Loucy (cell line): ENCODE measurements around the gene CCPG1.
A peak's percentile ranks its signal among the peaks of the same experiment; 100 is the strongest.
"Not testable (repeated sequence)": the region's sequence is repeated elsewhere in the genome, so short reads cannot be mapped to it uniquely, and the experiment has no call there.

Experiments used
- H2AFZ ChIP-seq: fragments of 200-600 bp; sonication (generic); 2 replicates; pipeline ENCODE4 v1.6.0; 2016; ENCODE audit warnings: antibody characterized with exemption, mild to moderate bottlenecking, low read length, moderate library complexity
- H3F3A ChIP-seq: fragments of 200-600 bp; 2 replicates; pipeline ENCODE4 v1.6.0; 2016; ENCODE audit warnings: antibody characterized with exemption, low read depth, mild to moderate bottlenecking
- H3K27me3 ChIP-seq: fragments of 200-600 bp; sonication (generic); 2 replicates; pipeline ENCODE4 v1.6.1; 2014; ENCODE audit warnings: low read length, mild to moderate bottlenecking; ENCODE audit not compliant: insufficient read depth, poor library complexity, severe bottlenecking
- H3K36me3 ChIP-seq: fragments of 200-600 bp; sonication (generic); 2 replicates; pipeline ENCODE4 v1.6.1; 2016; ENCODE audit warnings: low read length; ENCODE audit not compliant: insufficient read depth
- H3K4me1 ChIP-seq: fragments of 200-600 bp; sonication (generic); 2 replicates; pipeline ENCODE4 v1.5.1; 2014; ENCODE audit warnings: low read length, mild to moderate bottlenecking; ENCODE audit not compliant: insufficient read depth, poor library complexity, severe bottlenecking
- H3K4me2 ChIP-seq: fragments of 200-600 bp; sonication (generic); 2 replicates; pipeline ENCODE4 v1.6.0; 2014; ENCODE audit warnings: antibody characterized with exemption, low read length, low read depth, mild to moderate bottlenecking; ENCODE audit not compliant: poor library complexity, severe bottlenecking
- H3K4me3 ChIP-seq: fragments of 200-600 bp; sonication (generic); 2 replicates; pipeline ENCODE4 v1.5.1; 2014; ENCODE audit warnings: low read length, mild to moderate bottlenecking, mixed read lengths; ENCODE audit not compliant: poor library complexity, severe bottlenecking
- H3K79me2 ChIP-seq: fragments of 200-600 bp; sonication (generic); 2 replicates; pipeline ENCODE4 v1.6.1; 2014; ENCODE audit warnings: low read length; ENCODE audit not compliant: insufficient read depth
- H3K9ac ChIP-seq: fragments of 200-600 bp; sonication (generic); 2 replicates; pipeline ENCODE4 v1.6.0; 2014; ENCODE audit warnings: mild to moderate bottlenecking, low read depth, low read length, moderate library complexity; ENCODE audit not compliant: poor library complexity, severe bottlenecking
- H3K9me2 ChIP-seq: fragments of 200-600 bp; sonication (generic); replicated peaks from 2 replicates; pipeline ENCODE4 v1.6.1; 2016; ENCODE audit warnings: low read depth, low read length, mixed read lengths
- H3K9me3 ChIP-seq: fragments of 200-600 bp; sonication (generic); 2 replicates; pipeline ENCODE4 v1.6.1; 2014; ENCODE audit warnings: mild to moderate bottlenecking, antibody characterized with exemption, low read length, low read depth; ENCODE audit not compliant: insufficient read depth
- H4K20me1 ChIP-seq: fragments of 200-600 bp; sonication (generic); 2 replicates; pipeline ENCODE4 v1.6.0; 2014; ENCODE audit warnings: antibody characterized with exemption, low read length, mild to moderate bottlenecking; ENCODE audit not compliant: insufficient read depth, poor library complexity, severe bottlenecking
- EZH2phosphoT487 ChIP-seq: fragments of 200-600 bp; IDR thresholded peaks from 2 replicates; pipeline ENCODE4 v1.6.1; 2018; ENCODE audit warnings: antibody characterized with exemption, mild to moderate bottlenecking, moderate library complexity, borderline replicate concordance
- TF ChIP-seq, protein P1 (sequence below): fragments of 200-600 bp; sonication (generic); conservative IDR thresholded peaks from 2 replicates; pipeline ENCODE4 v1.5.1; 2014; ENCODE audit warnings: mild to moderate bottlenecking, antibody characterized with exemption, low read length

The CCPG1 gene

DNA sequence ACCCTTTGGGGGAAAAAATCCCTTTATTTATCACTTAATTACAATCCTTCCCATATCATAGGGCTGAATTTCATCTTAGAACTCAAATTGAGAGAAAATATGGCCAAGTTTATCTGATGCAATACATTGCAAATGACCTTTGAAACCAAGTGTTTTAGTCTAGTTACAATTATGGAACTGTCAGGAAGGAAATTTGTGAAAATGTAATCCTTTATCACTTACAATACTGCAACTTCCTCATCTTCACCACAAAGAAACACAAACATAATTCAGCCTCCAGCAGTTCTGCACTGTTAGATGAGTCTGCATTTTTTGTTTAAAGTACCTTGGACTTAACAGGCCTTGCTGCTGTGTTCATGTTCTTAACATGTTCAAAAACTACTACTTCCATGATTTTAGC, 4.6 kb downstream of the CCPG1 start:
- H3K4me1 ChIP-seq, result peaks cover 67% of the 10 kb centered on the region

DNA sequence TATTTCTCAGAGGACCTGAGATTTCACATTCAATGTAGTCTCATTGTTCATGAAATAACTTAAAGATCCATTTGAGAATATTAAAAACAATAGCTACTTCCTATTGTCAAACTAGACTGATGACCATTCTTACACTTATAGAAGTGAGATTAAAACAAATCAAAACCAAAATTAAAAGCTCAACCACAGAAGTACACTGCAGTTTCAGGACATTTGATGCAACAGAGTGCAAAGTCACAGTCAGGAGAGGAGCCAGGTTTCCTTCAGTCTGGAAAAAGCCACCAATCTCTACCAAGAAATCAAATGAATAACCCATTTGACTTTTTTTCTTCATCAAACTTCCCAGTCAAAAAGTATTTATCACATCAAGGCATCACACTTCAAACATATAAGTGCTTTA, 5.5 kb downstream of the CCPG1 start:
- H3K4me2 ChIP-seq, result peak overlapping the region; percentile 85
- no peaks in the 10 kb centered on the region for H3K36me3 ChIP-seq
- no peaks in the 10 kb centered on the region for H3K9me3 ChIP-seq
- H3K27me3 ChIP-seq, result no peaks in the 10 kb centered on the region
- no peaks in the 10 kb centered on the region for H4K20me1 ChIP-seq
- H3K9me2 ChIP-seq, result no peaks in the 10 kb centered on the region
- peaks cover 55% of the 10 kb centered on the region for H3K79me2 ChIP-seq
- peaks cover 12% of the 10 kb centered on the region; the same call in 1 of the 2 replicates for H3F3A ChIP-seq
- no peak overlapping the region for H2AFZ ChIP-seq
- H3K9ac ChIP-seq, result peak overlapping the region; percentile 78
- H3K4me1 ChIP-seq, result peaks cover 65% of the 10 kb centered on the region
- peak overlapping the region; percentile 62 for H3K4me3 ChIP-seq
- TF ChIP-seq EZH2phosphoT487, result no peak
- TF ChIP-seq, protein P1, sequence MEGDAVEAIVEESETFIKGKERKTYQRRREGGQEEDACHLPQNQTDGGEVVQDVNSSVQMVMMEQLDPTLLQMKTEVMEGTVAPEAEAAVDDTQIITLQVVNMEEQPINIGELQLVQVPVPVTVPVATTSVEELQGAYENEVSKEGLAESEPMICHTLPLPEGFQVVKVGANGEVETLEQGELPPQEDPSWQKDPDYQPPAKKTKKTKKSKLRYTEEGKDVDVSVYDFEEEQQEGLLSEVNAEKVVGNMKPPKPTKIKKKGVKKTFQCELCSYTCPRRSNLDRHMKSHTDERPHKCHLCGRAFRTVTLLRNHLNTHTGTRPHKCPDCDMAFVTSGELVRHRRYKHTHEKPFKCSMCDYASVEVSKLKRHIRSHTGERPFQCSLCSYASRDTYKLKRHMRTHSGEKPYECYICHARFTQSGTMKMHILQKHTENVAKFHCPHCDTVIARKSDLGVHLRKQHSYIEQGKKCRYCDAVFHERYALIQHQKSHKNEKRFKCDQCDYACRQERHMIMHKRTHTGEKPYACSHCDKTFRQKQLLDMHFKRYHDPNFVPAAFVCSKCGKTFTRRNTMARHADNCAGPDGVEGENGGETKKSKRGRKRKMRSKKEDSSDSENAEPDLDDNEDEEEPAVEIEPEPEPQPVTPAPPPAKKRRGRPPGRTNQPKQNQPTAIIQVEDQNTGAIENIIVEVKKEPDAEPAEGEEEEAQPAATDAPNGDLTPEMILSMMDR, result no peak

More for the DNA sequence above, 4.6 kb downstream of the CCPG1 start:
- no peaks in the 10 kb centered on the region for H4K20me1 ChIP-seq
- no peak overlapping the region for H2AFZ ChIP-seq
- peak overlapping the region; percentile 78 for H3K9ac ChIP-seq
- H3K4me2 ChIP-seq, result peak overlapping the region; percentile 85
- H3K4me3 ChIP-seq, result peak overlapping the region; percentile 62
- H3K27me3 ChIP-seq, result no peaks in the 10 kb centered on the region
- no peaks in the 10 kb centered on the region for H3K36me3 ChIP-seq
- no peaks in the 10 kb centered on the region for H3K9me2 ChIP-seq
- H3F3A ChIP-seq, result peaks cover 12% of the 10 kb centered on the region; the same call in 1 of the 2 replicates
- TF ChIP-seq, protein P1, result no peak
- TF ChIP-seq EZH2phosphoT487, result no peak
- no peaks in the 10 kb centered on the region for H3K9me3 ChIP-seq
- H3K79me2 ChIP-seq, result peaks cover 56% of the 10 kb centered on the region

DNA sequence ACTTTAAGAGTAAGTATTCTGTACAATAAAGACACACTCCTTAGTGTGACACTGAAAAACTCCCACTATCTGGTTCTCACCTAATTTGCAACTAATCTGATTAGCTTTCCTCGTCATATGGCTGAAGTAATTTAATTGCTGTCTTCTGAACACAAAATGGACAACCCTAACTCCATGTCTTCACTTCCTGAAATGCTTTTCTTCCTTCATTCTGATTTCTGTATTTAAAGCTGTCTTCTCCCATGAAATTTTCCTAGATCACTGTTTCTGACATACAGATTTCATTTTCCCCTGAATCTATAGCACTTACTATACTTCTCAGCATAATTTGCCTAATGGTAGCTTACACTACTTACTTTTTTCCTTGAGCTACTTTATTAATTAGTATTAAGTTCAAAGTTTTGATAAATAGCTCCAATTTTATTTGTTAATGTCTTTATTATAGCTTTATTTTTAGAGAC, 6.3 kb downstream of the CCPG1 start:
- peak overlapping the region; percentile 78 for H3K9ac ChIP-seq
- peaks cover 46% of the 10 kb centered on the region for H3K79me2 ChIP-seq
- H3K27me3 ChIP-seq, result no peaks in the 10 kb centered on the region
- peaks cover 59% of the 10 kb centered on the region for H3K4me1 ChIP-seq
- H3K9me2 ChIP-seq, result no peaks in the 10 kb centered on the region
- no peaks in the 10 kb centered on the region for H3K9me3 ChIP-seq
- H2AFZ ChIP-seq, result no peak overlapping the region
- H3F3A ChIP-seq, result peaks cover 12% of the 10 kb centered on the region; the same call in 1 of the 2 replicates
- H4K20me1 ChIP-seq, result no peaks in the 10 kb centered on the region
- H3K4me3 ChIP-seq, result no peak overlapping the region
- TF ChIP-seq, protein P1, result no peak
- TF ChIP-seq EZH2phosphoT487, result no peak
- no peaks in the 10 kb centered on the region for H3K36me3 ChIP-seq
- H3K4me2 ChIP-seq, result peak overlapping the region; percentile 85

DNA sequence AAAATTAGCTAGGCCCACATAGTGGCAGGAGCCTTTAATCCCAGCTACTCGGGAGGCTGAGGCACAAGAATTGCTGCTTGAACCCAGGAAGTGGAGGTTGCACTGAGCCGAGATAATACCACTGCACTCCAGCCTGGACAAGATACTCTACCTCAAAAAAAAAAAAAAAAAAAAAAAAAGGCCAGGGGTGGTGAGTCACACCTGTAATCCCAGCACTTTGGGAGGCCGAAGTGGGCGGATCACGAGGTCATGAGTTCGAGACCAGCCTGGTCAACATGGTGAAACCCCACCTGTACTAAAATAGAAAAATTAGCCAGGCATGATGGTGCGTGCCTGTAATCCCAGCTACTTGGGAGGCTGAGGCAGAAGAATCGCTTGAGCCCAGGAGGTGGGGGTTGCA, 8.1 kb downstream of the CCPG1 start:
- not testable (repeated sequence) for H3K4me2 ChIP-seq, H4K20me1 ChIP-seq, H3K36me3 ChIP-seq, H3K9me3 ChIP-seq, H3K4me3 ChIP-seq, H3K9me2 ChIP-seq, H3K27me3 ChIP-seq, H2AFZ ChIP-seq, H3K9ac ChIP-seq
- Histone ChIP-seq H3F3A (peaks cover 12% of the 10 kb centered on the region; the same call in 1 of the 2 replicates), H3K4me1 (peaks cover 45% of the 10 kb centered on the region), H3K79me2 (peaks cover 35% of the 10 kb centered on the region)
